BE2C (cell line): ENCODE measurements around the gene HMG20A.

Experiments used
- DNase-seq: peaks from one replicate; pipeline ENCODE4 v3.0.0-alpha.2; 2020
- H3K27me3 ChIP-seq: fragments of 250-450 bp; sonication (Bioruptor Pico); 2 replicates; pipeline ENCODE4 v1.5.1; 2020; ENCODE audit warnings: mild to moderate bottlenecking
- H3K36me3 ChIP-seq: fragments of 250-450 bp; sonication (Bioruptor Pico); 2 replicates; pipeline ENCODE4 v1.5.1; 2020; ENCODE audit warnings: mild to moderate bottlenecking
- H3K4me1 ChIP-seq: fragments of 250-450 bp; sonication (Bioruptor Pico); 2 replicates; pipeline ENCODE4 v1.5.1; 2020
- H3K4me3 ChIP-seq: 2 replicates; pipeline ENCODE4 v1.5.1; 2011; ENCODE audit warnings: low read depth, low read length
- H3K9me3 ChIP-seq: fragments of 250-450 bp; sonication (Bioruptor Pico); 2 replicates; pipeline ENCODE4 v1.5.1; 2020
- CTCF ChIP-seq: IDR thresholded peaks from 2 replicates; pipeline ENCODE4 v1.5.1; 2012; ENCODE audit warnings: mild to moderate bottlenecking, low read depth, low read length

HMG20A gene

DNA sequence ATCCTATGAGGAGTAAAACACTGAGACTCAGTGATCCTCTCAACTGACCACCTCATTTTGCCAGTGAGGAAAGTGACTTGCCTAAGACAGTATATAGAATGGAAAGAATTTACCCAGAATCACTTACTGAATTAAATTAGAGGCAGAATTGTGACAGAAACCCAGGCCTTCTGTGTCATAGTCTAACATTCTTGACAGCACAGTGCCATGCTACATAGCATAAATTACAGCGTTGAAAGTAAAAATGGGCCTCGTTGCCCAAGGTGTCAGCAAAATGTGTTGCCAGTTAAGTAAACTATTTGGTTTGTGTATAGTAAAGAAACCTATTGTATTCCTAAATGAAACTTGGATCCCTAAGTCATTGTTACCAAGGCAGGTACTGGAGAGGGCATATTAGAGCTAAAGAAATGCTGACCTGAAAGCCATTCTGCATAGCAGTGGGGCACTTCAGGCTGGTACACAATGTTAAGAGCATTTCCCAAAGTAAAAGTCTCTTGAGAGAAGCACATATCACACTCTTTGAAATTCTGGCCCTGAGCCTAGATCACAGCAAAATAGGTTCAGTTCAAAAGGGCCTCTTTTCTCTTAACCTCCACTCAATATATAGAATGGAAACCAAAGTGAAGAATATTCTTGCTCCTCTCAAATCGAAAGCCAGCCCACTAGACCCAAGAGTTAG, 53.8 kb downstream of the HMG20A start:
- Histone ChIP-seq H3K4me3 (no peak overlapping the region), H3K27me3 (no peaks in the 10 kb centered on the region), H3K4me1 (no peaks in the 10 kb centered on the region), H3K9me3 (no peaks in the 10 kb centered on the region), H3K36me3 (peaks cover 18% of the 10 kb centered on the region)
- DNase-seq, result no peak
- no peak for TF ChIP-seq CTCF

DNA sequence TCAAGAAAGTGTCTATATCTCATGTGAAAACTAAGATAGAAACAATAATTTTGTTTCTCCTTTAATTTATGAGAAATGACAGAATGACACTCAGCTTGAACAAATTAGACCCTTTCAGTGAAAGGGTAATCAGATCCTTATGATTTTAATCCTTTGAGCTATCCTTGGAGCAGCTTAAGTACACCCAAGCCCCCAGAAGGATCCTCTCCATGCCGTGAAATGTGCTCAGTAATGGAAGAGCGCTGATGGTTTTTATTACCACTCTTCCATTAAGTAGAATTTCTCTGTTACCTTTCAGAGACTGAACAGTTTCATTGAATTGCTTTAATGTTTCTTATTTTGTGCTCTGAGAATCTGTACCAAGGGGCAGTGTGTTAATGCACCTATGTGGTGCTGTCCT, 54.3 kb downstream of the HMG20A start:
- no peak overlapping the region for H3K4me3 ChIP-seq
- no peak for DNase-seq

DNA sequence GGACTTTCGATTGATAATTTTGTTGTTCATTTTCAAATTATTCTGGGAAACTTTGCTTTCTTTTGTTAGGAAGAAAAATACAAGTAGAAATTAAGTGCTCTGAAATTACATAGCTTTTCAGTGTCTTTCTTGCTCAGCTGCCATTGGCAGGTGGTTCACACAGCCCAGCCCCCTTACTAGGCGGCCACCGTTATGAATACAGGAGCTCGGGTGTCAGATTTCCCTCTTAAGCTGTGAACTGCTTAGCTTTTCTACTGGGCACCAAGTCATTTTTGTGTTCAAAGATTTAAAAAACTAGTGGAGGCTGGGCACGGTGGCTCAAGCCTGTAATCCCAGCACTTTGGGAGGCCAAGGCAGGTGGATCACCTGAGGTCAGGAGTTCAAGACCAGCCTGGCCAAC, 55.2 kb downstream of the HMG20A start:
- no peak for TF ChIP-seq CTCF
- H3K4me1 ChIP-seq, result no peaks in the 10 kb centered on the region
- no peak overlapping the region for H3K4me3 ChIP-seq
- H3K27me3 ChIP-seq, result no peaks in the 10 kb centered on the region
- H3K36me3 ChIP-seq, result peaks cover 23% of the 10 kb centered on the region
- DNase-seq, result no peak
- no peaks in the 10 kb centered on the region for H3K9me3 ChIP-seq

More for the DNA sequence above, 54.3 kb downstream of the HMG20A start:
- Histone ChIP-seq H3K36me3 (peaks cover 24% of the 10 kb centered on the region), H3K27me3 (no peaks in the 10 kb centered on the region), H3K9me3 (no peaks in the 10 kb centered on the region), H3K4me1 (no peaks in the 10 kb centered on the region)
- TF ChIP-seq CTCF, result no peak

GRCh38 chr15:77476995-77477394, 56.3 kb downstream of the HMG20A start:
- no peak overlapping the region for H3K4me3 ChIP-seq
- H3K36me3 ChIP-seq, result peaks cover 17% of the 10 kb centered on the region
- DNase-seq, result no peak
- no peak for TF ChIP-seq CTCF
- H3K27me3 ChIP-seq, result no peaks in the 10 kb centered on the region
- no peaks in the 10 kb centered on the region for H3K4me1 ChIP-seq
- H3K9me3 ChIP-seq, result no peaks in the 10 kb centered on the region

DNA sequence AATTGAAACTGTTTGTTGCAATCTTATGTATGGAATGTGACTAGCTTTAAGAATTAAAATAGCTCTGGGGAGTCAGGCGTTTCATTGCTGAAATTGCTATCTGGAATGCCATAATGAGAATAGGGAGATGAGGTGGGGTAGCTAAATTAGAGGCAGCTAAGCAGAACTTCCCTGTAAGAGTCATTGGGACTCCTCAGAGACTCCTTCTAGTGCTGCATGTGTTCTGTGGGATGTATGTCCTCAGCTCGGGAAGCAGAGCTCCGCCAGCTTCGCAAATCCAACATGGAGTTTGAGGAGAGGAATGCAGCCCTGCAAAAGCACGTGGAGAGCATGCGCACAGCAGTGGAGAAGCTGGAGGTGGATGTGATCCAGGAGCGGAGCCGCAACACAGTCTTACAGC, 57.4 kb downstream of the HMG20A start:
- Histone ChIP-seq H3K36me3 (peaks cover 16% of the 10 kb centered on the region), H3K27me3 (no peaks in the 10 kb centered on the region), H3K4me3 (no peak overlapping the region), H3K4me1 (no peaks in the 10 kb centered on the region), H3K9me3 (no peaks in the 10 kb centered on the region)
- no peak for TF ChIP-seq CTCF
- DNase-seq, result no peak

DNA sequence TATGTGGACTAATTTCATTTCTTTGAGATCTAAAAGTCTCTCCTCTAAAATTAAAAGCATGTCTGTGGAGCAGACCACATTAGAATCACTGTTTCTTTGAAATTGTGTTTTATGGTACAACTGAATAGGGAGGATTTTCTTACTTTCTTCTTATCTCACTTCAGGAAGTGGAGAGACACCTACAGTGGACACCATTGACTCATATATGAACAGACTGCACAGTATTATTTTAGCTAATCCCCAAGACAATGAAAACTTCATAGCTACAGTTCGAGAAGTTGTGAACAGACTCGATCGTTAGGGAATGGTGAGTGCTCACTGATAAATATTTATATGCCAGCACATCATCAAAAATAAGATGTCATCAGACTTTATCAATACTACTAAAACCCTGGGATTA, 58.3 kb downstream of the HMG20A start:
- Histone ChIP-seq H3K4me1 (no peaks in the 10 kb centered on the region), H3K9me3 (no peaks in the 10 kb centered on the region), H3K36me3 (peaks cover 16% of the 10 kb centered on the region), H3K4me3 (no peak overlapping the region), H3K27me3 (no peaks in the 10 kb centered on the region)
- TF ChIP-seq CTCF, result no peak
- no peak for DNase-seq
